ENCODE measurements around the gene IER5L. TPM values are rescaled to one million over a fixed set of nuclear protein-coding genes. Genes with fewer than 3 reads are reported as not detected.
A peak's percentile ranks its signal among the peaks of the same experiment; 100 is the strongest.

The IER5L gene
- total and polyA plus RNA-seq, 2 of the 8 experiments (the other 6 are each of a cell fraction or from before 2014, with no cell fraction given) = 0.65 to 1.0 TPM

GRCh38 chr9:129128689-129129088 is 49.4 kb downstream of the IER5L start:
- no peak overlapping the region for H3K18ac ChIP-seq (ENCODE audit: extremely low read depth, low read length)
- no peak for DNase-seq (ENCODE audit: low read depth in 1 of 2, low spot score in 2 of 2)
- CTCF ChIA-PET (ENCODE audit: partially characterized antibody) = interaction anchor here (5.7 to 36.8 kb wide), 3 partner anchors 13 to 44 kb away, joined by 64 to 831 read pairs (median 169); partner anchors contain the start of genes CRAT, IER5L and PTPA
- H3K23me2 ChIP-seq (ENCODE audit: low read depth, low read length) = no peaks in the 10 kb centered on the region
- no peak overlapping the region for H3K9ac ChIP-seq (replicated peaks in 1 of 4; ENCODE audit: extremely low read depth in 1 of 4, low read depth in 3 of 4, low read length in 3 of 4)
- H2BK12ac ChIP-seq (ENCODE audit: low read depth, low read length) = 0 out of 2 replicates have a peak overlapping the region, but pooled peaks have one; percentile 9
- H3K56ac ChIP-seq (replicated peaks; ENCODE audit: insufficient read length, low read depth, low read length) = no peak overlapping the region
- FAIRE-seq = no peak
- no peak overlapping the region for H2BK15ac ChIP-seq (ENCODE audit: low read length)
- H4K91ac ChIP-seq (replicated peaks; ENCODE audit: insufficient read length, low read length) = no peak overlapping the region
- H3K4me2 ChIP-seq (ENCODE audit: insufficient read depth in 1 of 2, low read depth in 2 of 2, low read length in 2 of 2) = no peak overlapping the region
- 95% methylated on average over 5 of the region's 5 CpGs; no CpG with 5 or more reads in 1 of the 2 experiments for WGBS, 2 experiments (ENCODE audit: extremely low coverage in 1 of 2, insufficient coverage in 1 of 2, insufficient read length in 1 of 2, insufficient replicate concordance in 2 of 2, low coverage in 1 of 2, low lambda C conversion rate in 2 of 2, missing lambda C conversion rate in 1 of 2)
- no peaks in the 10 kb centered on the region for H3K27me3 ChIP-seq (replicated peaks in 1 of 4; ENCODE audit: control insufficient read depth in 3 of 4, extremely low read depth in 1 of 4, insufficient read depth in 3 of 4, low read length in 3 of 4)
- H2BK20ac ChIP-seq (ENCODE audit: low read length) = no peak overlapping the region
- no peak overlapping the region for H4K5ac ChIP-seq (ENCODE audit: insufficient read length, low read depth, low read length)
- H4K8ac ChIP-seq (ENCODE audit: extremely low read depth, insufficient read depth, low read length) = peak overlapping the region; percentile 21; the same call in 1 of the 2 replicates
- H3K36me3 ChIP-seq (ENCODE audit: control insufficient read depth in 2 of 4, insufficient read depth in 4 of 4, low read length in 3 of 4) = peaks cover 11 to 35% (median 18%) of the 10 kb centered on the region in 4 experiments
- TF ChIP-seq RFX5 (IDR thresholded peaks at IDR 0.05; ENCODE audit: borderline replicate concordance, low read depth, low read length) = no peak
- no peak for TF ChIP-seq BACH1 (IDR thresholded peaks at IDR 0.05; ENCODE audit: low read length)
- no peak for TF ChIP-seq ATF2 (IDR thresholded peaks at IDR 0.05; ENCODE audit: low read length)
- TF ChIP-seq PHF8 (conservative IDR thresholded peaks at IDR 0.05; ENCODE audit: low read depth, low read length) = no peak
- no peak for TF ChIP-seq TEAD4 (IDR thresholded peaks at IDR 0.05; ENCODE audit: low read depth, low read length)
- no peak for TF ChIP-seq TAF7 (optimal IDR thresholded peaks at IDR 0.05; ENCODE audit: borderline replicate concordance, low read depth, low read length)
- H3K79me1 ChIP-seq (ENCODE audit: low read depth, low read length) = peaks cover 9% of the 10 kb centered on the region
- no peak overlapping the region for H2BK120ac ChIP-seq (replicated peaks; ENCODE audit: low read depth, low read length)
- no peak overlapping the region for H3K4ac ChIP-seq (replicated peaks; ENCODE audit: insufficient read length, low read depth, low read length)
- no peak overlapping the region for H3K14ac ChIP-seq (ENCODE audit: insufficient read length)
- H3K4me1 ChIP-seq (replicated peaks in 1 of 4; ENCODE audit: control insufficient read depth in 3 of 4, insufficient read depth in 4 of 4, low read length in 3 of 4) = peaks cover 9 to 18% (median 15%) of the 10 kb centered on the region in 4 experiments
- peaks cover 2 to 5% of the 10 kb centered on the region in 2 experiments for H4K20me1 ChIP-seq (replicated peaks in 1 of 2; ENCODE audit: control insufficient read depth in 1 of 2, insufficient read depth in 2 of 2, low read length in 2 of 2)
- peaks cover 0 to 13% of the 10 kb centered on the region in 2 experiments; a peak in 2 of 4 replicates for H3K79me2 ChIP-seq (ENCODE audit: control insufficient read depth in 1 of 2, insufficient read depth in 2 of 2, low read length in 2 of 2)
- no peak overlapping the region for H3K23ac ChIP-seq (ENCODE audit: insufficient read length)
- H2AFZ ChIP-seq (ENCODE audit: low read length) = no peak overlapping the region
- H2AK5ac ChIP-seq (ENCODE audit: low read depth, low read length) = no peak overlapping the region; the same call in 1 of the 2 replicates
- no peak overlapping the region; the same call in 1 of the 2 replicates for H2BK5ac ChIP-seq (ENCODE audit: low read depth, low read length)
- H3K4me3 ChIP-seq (ENCODE audit: extremely low read depth in 1 of 4, insufficient read depth in 2 of 4, low read depth in 3 of 4, low read length in 4 of 4) = no peak overlapping the region
- no peaks in the 10 kb centered on the region for H3K9me3 ChIP-seq (ENCODE audit: insufficient read depth in 2 of 2, low read depth in 1 of 2, low read length in 1 of 2)
- no peak overlapping the region for H3K27ac ChIP-seq (ENCODE audit: low read depth, low read length)
- POLR2A ChIA-PET (ENCODE audit: partially characterized antibody) = interaction anchor here (2.6 to 2.7 kb wide), 2 partner anchors 15 to 16 kb away, joined by 12 read pairs; no protein-coding TSS in a partner anchor
